Upper lobe of right lung (tissue), 1 donor: Measurements from ENCODE around the gene CLK4. TPM values are rescaled to one million over a fixed set of nuclear protein-coding genes. Genes with fewer than 3 reads are reported as not detected.
A peak's percentile ranks its signal among the peaks of the same experiment; 100 is the strongest.

Source experiments
- ATAC-seq: fragments of 200-7000 bp; cut with Tn5 transposase; one replicate; pipeline ENCODE4 v1.9.1; 2020; ENCODE audit warnings: mild to moderate bottlenecking, moderate library complexity
- DNase-seq: peaks from one replicate; pipeline ENCODE4 v3.0.0-alpha.2; 2020
- H3K27ac ChIP-seq: fragments of 200-600 bp; one replicate; pipeline ENCODE4 v1.8.0; 2022
- H3K27me3 ChIP-seq: fragments of 200-600 bp; one replicate; pipeline ENCODE4 v1.8.0; 2022; ENCODE audit warnings: mild to moderate bottlenecking
- H3K36me3 ChIP-seq: fragments of 200-600 bp; one replicate; pipeline ENCODE4 v1.8.0; 2022
- H3K4me1 ChIP-seq: fragments of 200-600 bp; one replicate; pipeline ENCODE4 v1.8.0; 2022
- H3K4me3 ChIP-seq: fragments of 200-600 bp; one replicate; pipeline ENCODE4 v1.8.0; 2022; ENCODE audit warnings: mild to moderate bottlenecking
- H3K9me3 ChIP-seq: fragments of 200-600 bp; one replicate; pipeline ENCODE4 v1.8.0; 2022
- CTCF ChIP-seq: fragments of 200-600 bp; IDR thresholded peaks from one replicate; pipeline ENCODE4 v1.8.0; 2022; ENCODE audit warnings: antibody characterized with exemption
- intact Hi-C: fragments of 100-400 bp; cut with DNase I; formaldehyde crosslinking; loops from one replicate; pipeline ENCODE4 v1.11.0; 2022
- total RNA-seq: library from RNA; stranded (reverse); fragmentation: NEBNext Ultra II Directional; extraction: Animal tissue kit (Norgen Biotek cat#: 25700); gene quantifications from one replicate; pipeline ENCODE4 v1.2.1, GENCODE V29; 2021
- donor health status: DM: no; HTN: yes; CAD: no; lungs with severe emphysema.

CLK4 gene
- total RNA-seq, 1 donor from 2014 or later, result 35.4 TPM

DNA sequence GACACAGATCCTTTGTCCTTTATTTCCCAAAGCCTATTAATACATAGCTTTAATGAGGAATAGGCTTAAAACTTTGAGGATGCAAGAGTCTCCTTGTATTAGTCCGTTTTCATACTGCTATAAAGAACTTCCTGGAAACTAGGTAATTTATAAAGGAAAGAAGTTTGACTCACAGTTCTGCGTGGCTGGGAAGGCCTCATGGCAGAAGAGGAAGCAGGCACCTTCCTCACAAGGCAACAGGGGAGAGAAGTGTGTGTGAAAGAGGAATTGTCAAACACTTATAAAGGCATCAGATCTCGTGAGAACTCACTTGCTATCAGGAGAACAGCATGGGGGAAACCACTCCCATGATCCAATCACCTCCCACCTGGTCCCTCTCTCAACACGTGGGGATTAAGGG is 5.4 kb upstream of the CLK4 start:
- Histone ChIP-seq H3K9me3 (no peaks in the 10 kb centered on the region), H3K36me3 (no peaks in the 10 kb centered on the region), H3K27ac (no peak overlapping the region), H3K27me3 (no peaks in the 10 kb centered on the region), H3K4me1 (no peaks in the 10 kb centered on the region), H3K4me3 (no peak overlapping the region)
- intact Hi-C loops, result no loop called here
- ATAC-seq (no peak), DNase-seq (no peak)
- TF ChIP-seq CTCF, result no peak

- Histone ChIP-seq H3K9me3 (no peaks in the 10 kb centered on the region), H3K36me3 (no peaks in the 10 kb centered on the region), H3K4me3 (no peak overlapping the region), H3K4me1 (no peaks in the 10 kb centered on the region), H3K27me3 (no peaks in the 10 kb centered on the region), H3K27ac (no peak overlapping the region)
- no peak for DNase-seq
- intact Hi-C loops, result no loop called here
- TF ChIP-seq CTCF, result no peak
- no peak for ATAC-seq
Observed at GRCh38 chr5:178630951-178631350, 4.1 kb upstream of the CLK4 start.

DNA sequence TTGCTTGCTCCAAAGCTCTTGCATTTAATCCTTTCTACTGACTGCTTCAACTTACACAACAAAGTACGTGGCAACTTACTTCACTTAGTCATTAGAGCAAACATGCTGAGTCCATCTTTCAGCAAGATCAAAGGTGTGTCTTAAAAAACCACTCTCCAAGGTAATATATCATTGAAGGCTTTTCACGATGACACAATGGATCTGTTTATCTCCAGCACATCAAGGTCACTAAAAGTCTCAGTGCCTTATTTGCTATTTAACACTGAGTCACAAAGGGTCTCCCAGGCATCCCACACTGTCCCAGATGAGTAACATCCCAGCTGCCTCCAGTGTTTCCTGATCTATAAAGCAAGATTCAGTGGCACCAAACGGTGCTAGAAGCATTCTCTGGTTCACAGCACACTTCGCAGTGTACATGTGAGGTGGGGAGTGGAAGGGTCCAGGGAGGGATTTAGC is 3.7 kb upstream of the CLK4 start:
- TF ChIP-seq CTCF, result no peak
- Histone ChIP-seq H3K27me3 (no peaks in the 10 kb centered on the region), H3K27ac (no peak overlapping the region), H3K4me3 (no peak overlapping the region), H3K9me3 (no peaks in the 10 kb centered on the region), H3K36me3 (no peaks in the 10 kb centered on the region), H3K4me1 (no peaks in the 10 kb centered on the region)
- intact Hi-C loops, result no loop called here
- ATAC-seq (no peak), DNase-seq (no peak)

- H3K9me3 ChIP-seq, result no peaks in the 10 kb centered on the region
- peaks cover 24% of the 10 kb centered on the region for H3K4me1 ChIP-seq
- DNase-seq (no peak), ATAC-seq (no peak)
- peak overlapping the region; percentile 99 for H3K27ac ChIP-seq
- no peak for TF ChIP-seq CTCF
- peaks cover 11% of the 10 kb centered on the region for H3K36me3 ChIP-seq
- peak overlapping the region; percentile 77 for H3K4me3 ChIP-seq
- intact Hi-C loops, result no loop called here
- H3K27me3 ChIP-seq, result no peaks in the 10 kb centered on the region
Observed at GRCh38 chr5:178627259-178627598, 379 bp upstream of the CLK4 start.

DNA sequence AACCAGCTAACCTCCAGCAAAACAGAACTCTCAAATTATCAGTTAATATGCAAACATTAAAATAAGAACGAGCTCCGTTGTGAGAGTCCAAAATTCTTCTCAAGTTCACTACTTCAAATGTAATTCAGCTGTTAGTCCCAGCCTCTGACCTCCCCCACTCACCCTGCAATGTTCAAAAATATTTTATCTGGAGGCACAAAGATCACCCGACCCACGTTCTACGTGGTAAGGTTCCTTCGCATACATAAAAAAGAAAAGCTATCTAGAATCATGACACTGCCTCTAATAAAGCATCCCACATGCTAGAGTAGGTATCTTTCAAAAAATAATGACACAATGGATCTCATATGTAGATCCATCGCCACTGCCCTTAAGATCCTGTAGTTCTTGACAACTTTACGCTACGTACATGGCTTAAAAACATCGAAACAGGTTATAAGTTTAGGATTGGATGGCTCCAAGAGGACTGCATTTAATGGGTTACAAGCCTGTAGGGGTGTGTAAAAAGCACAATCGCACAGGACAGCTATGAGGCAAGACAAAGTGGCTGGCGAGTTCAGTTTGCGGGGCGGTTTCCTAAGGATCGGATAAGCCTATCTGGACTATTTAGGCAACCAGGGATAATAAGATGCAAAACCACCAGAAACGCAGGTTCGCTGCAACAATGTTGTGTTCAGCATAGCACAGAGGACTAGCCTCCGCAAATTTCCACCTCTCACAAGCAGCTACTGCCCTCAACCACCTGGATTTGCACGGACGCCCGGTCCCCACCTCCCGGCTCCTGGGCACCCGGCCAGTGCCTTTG is 969 bp downstream of the CLK4 start:
- Histone ChIP-seq H3K27ac (peak overlapping the region; percentile 99), H3K9me3 (no peaks in the 10 kb centered on the region), H3K4me3 (peak overlapping the region; percentile 77), H3K27me3 (no peaks in the 10 kb centered on the region), H3K36me3 (peaks cover 25% of the 10 kb centered on the region), H3K4me1 (peaks cover 24% of the 10 kb centered on the region)
- DNase-seq (no peak), ATAC-seq (peak; percentile 31)
- TF ChIP-seq CTCF, result no peak
- intact Hi-C loops, result no loop called here
